ENCODE measurements around the gene ZNHIT1. TPM values are rescaled to one million over a fixed set of nuclear protein-coding genes. Genes with fewer than 3 reads are reported as not detected.

ZNHIT1 gene
- polyA plus RNA-seq, 1 donor (not counting 4 experiments of a cell fraction or from before 2014, with no cell fraction given): 46.4 TPM

GRCh38 chr7:101223528-101223927, 5.6 kb downstream of the ZNHIT1 start:
- dilution Hi-C loops (cut with MboI; ENCODE audit: extremely low pct_ligation_motif_present, low sequenced_read_pairs): no loop called here
- Histone ChIP-seq H3K27me3 (ENCODE audit: control insufficient read depth, extremely low read depth, insufficient read depth, low read length) (no peaks in the 10 kb centered on the region), H4K20me1 (ENCODE audit: control insufficient read depth, extremely low read depth, insufficient read depth, low read length) (no peaks in the 10 kb centered on the region), H3K36me3 (ENCODE audit: control insufficient read depth in 2 of 2, extremely low read depth in 1 of 2, insufficient read depth in 2 of 2, low read length in 2 of 2) (peaks cover 15 to 32% of the 10 kb centered on the region in 2 experiments), H3K9me1 (ENCODE audit: control insufficient read depth, extremely low read depth, insufficient read depth, low read length) (no peaks in the 10 kb centered on the region), H3K4me2 (ENCODE audit: control insufficient read depth, extremely low read depth, insufficient read depth, low read depth, low read length) (no peak overlapping the region), H3K9me3 (ENCODE audit: control insufficient read depth, low read depth, low read length) (no peaks in the 10 kb centered on the region), H2AFZ (ENCODE audit: control insufficient read depth, low read length) (no peak overlapping the region), H3K9ac (ENCODE audit: control insufficient read depth, extremely low read depth, insufficient read depth, low read length) (no peak overlapping the region), H3K27ac (ENCODE audit: control insufficient read depth, insufficient read depth, low read length) (no peak overlapping the region), H3K4me1 (ENCODE audit: control insufficient read depth, extremely low read depth, insufficient read depth, low read length) (peaks cover 6% of the 10 kb centered on the region), H3K79me2 (ENCODE audit: control insufficient read depth, insufficient read depth, low read length) (peaks cover 39% of the 10 kb centered on the region), H3K4me3 (ENCODE audit: control insufficient read depth in 2 of 3, extremely low read depth in 1 of 3, insufficient read depth in 2 of 3, low read depth in 1 of 3, low read length in 3 of 3) (no peak overlapping the region)
- no peak for TF ChIP-seq EZH2 (IDR thresholded peaks at IDR 0.05; ENCODE audit: low read length)
- TF ChIP-seq, protein P1, sequence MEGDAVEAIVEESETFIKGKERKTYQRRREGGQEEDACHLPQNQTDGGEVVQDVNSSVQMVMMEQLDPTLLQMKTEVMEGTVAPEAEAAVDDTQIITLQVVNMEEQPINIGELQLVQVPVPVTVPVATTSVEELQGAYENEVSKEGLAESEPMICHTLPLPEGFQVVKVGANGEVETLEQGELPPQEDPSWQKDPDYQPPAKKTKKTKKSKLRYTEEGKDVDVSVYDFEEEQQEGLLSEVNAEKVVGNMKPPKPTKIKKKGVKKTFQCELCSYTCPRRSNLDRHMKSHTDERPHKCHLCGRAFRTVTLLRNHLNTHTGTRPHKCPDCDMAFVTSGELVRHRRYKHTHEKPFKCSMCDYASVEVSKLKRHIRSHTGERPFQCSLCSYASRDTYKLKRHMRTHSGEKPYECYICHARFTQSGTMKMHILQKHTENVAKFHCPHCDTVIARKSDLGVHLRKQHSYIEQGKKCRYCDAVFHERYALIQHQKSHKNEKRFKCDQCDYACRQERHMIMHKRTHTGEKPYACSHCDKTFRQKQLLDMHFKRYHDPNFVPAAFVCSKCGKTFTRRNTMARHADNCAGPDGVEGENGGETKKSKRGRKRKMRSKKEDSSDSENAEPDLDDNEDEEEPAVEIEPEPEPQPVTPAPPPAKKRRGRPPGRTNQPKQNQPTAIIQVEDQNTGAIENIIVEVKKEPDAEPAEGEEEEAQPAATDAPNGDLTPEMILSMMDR (optimal IDR thresholded peaks at IDR 0.05 in 1 of 3, IDR thresholded peaks at IDR 0.05 in 1 of 3, conservative IDR thresholded peaks at IDR 0.05 in 1 of 3; ENCODE audit: extremely low read depth in 1 of 3, insufficient read depth in 2 of 3, low read length in 3 of 3): no peak
- FAIRE-seq (no peak), DNase-seq (ENCODE audit: low read depth, low spot score) (no peak)

DNA sequence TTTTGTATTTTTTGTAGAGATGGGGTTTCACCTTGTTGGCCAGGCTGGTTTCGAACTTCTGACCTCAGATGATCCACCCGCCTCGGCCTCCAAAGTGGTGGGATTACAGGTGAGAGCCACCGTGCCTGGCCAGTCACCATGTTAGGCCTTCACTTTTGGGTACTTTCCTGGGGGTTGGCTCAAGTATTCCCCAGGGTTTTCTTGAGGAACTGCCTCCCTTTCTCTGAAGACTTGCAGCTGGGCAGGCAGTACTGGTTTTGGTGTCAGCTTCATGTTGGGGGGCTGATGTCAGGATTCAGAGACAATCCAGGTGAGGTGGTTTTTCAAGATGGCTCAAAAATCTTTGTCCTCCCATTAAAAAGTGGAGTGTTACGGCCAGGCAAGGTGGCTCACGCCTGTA, 7.7 kb downstream of the ZNHIT1 start:
- TF ChIP-seq, protein P1 (optimal IDR thresholded peaks at IDR 0.05 in 1 of 3, IDR thresholded peaks at IDR 0.05 in 1 of 3, conservative IDR thresholded peaks at IDR 0.05 in 1 of 3; ENCODE audit: extremely low read depth in 1 of 3, insufficient read depth in 2 of 3, low read length in 3 of 3): no peak
- no peak for TF ChIP-seq EZH2 (IDR thresholded peaks at IDR 0.05; ENCODE audit: low read length)
- H3K4me1 ChIP-seq (ENCODE audit: control insufficient read depth, extremely low read depth, insufficient read depth, low read length): no peaks in the 10 kb centered on the region
- dilution Hi-C loops (cut with MboI; ENCODE audit: extremely low pct_ligation_motif_present, low sequenced_read_pairs): no loop called here
- no peak for DNase-seq (ENCODE audit: low read depth, low spot score)
- FAIRE-seq: no peak
- H4K20me1 ChIP-seq (ENCODE audit: control insufficient read depth, extremely low read depth, insufficient read depth, low read length): no peaks in the 10 kb centered on the region
- no peak overlapping the region for H3K4me2 ChIP-seq (ENCODE audit: control insufficient read depth, extremely low read depth, insufficient read depth, low read depth, low read length)
- H3K9ac ChIP-seq (ENCODE audit: control insufficient read depth, extremely low read depth, insufficient read depth, low read length): no peak overlapping the region
- H2AFZ ChIP-seq (ENCODE audit: control insufficient read depth, low read length): no peak overlapping the region
- no peaks in the 10 kb centered on the region for H3K9me1 ChIP-seq (ENCODE audit: control insufficient read depth, extremely low read depth, insufficient read depth, low read length)
- H3K27ac ChIP-seq (ENCODE audit: control insufficient read depth, insufficient read depth, low read length): no peak overlapping the region
- peaks cover 21% of the 10 kb centered on the region for H3K79me2 ChIP-seq (ENCODE audit: control insufficient read depth, insufficient read depth, low read length)
- H3K9me3 ChIP-seq (ENCODE audit: control insufficient read depth, low read depth, low read length): no peaks in the 10 kb centered on the region
- H3K4me3 ChIP-seq (ENCODE audit: control insufficient read depth in 2 of 3, extremely low read depth in 1 of 3, insufficient read depth in 2 of 3, low read depth in 1 of 3, low read length in 3 of 3): no peak overlapping the region
- H3K27me3 ChIP-seq (ENCODE audit: control insufficient read depth, extremely low read depth, insufficient read depth, low read length): no peaks in the 10 kb centered on the region
- peaks cover 15 to 35% of the 10 kb centered on the region in 2 experiments for H3K36me3 ChIP-seq (ENCODE audit: control insufficient read depth in 2 of 2, extremely low read depth in 1 of 2, insufficient read depth in 2 of 2, low read length in 2 of 2)
